GM19043 (cell line): Measurements from ENCODE around the gene AATF.

Source experiments
- ATAC-seq: cut with Tn5 transposase; IDR thresholded peaks from one replicate; pipeline ENCODE4 v1.9.1; 2021; ENCODE audit warnings: low read depth; ENCODE audit not compliant: unreplicated experiment

The AATF gene

GRCh38 chr17:36977066-36977465 is 28.3 kb downstream of the AATF start:
- ATAC-seq, result no peak

- ATAC-seq, result no peak
Observed at GRCh38 chr17:36977568-36977967, 28.8 kb downstream of the AATF start.

GRCh38 chr17:36978810-36979564 is 30.2 kb downstream of the AATF start:
- ATAC-seq, result no peak

GRCh38 chr17:36979565-36979941 is 30.8 kb downstream of the AATF start:
- no peak for ATAC-seq

GRCh38 chr17:36980280-36980761 is 31.6 kb downstream of the AATF start:
- no peak for ATAC-seq

- no peak for ATAC-seq
Observed at GRCh38 chr17:36983618-36984017, 34.9 kb downstream of the AATF start.

GRCh38 chr17:36989173-36989572 is 40.4 kb downstream of the AATF start:
- no peak for ATAC-seq

- ATAC-seq, result no peak
Observed at GRCh38 chr17:36992701-36993100, 43.9 kb downstream of the AATF start.

- ATAC-seq, result no peak
Observed at GRCh38 chr17:36993227-36993626, 44.5 kb downstream of the AATF start.

- no peak for ATAC-seq
Observed at GRCh38 chr17:36994438-36994837, 45.7 kb downstream of the AATF start.

- no peak for ATAC-seq
Observed at GRCh38 chr17:36999471-36999870, 50.7 kb downstream of the AATF start.

- ATAC-seq, result no peak
Observed at GRCh38 chr17:37016780-37017179, 68.0 kb downstream of the AATF start.

GRCh38 chr17:37017404-37017803 is 68.7 kb downstream of the AATF start:
- no peak for ATAC-seq

GRCh38 chr17:37019117-37019740 is 70.5 kb downstream of the AATF start:
- no peak for ATAC-seq

- ATAC-seq, result no peak
Observed at GRCh38 chr17:37019741-37020129, 71.0 kb downstream of the AATF start.

- no peak for ATAC-seq
Observed at GRCh38 chr17:37024181-37024637, 75.5 kb downstream of the AATF start.

GRCh38 chr17:37025238-37025637 is 76.5 kb downstream of the AATF start:
- ATAC-seq, result no peak

- ATAC-seq, result no peak
Observed at GRCh38 chr17:37025847-37026530, 77.2 kb downstream of the AATF start.

GRCh38 chr17:37026531-37026869 is 77.7 kb downstream of the AATF start:
- no peak for ATAC-seq

GRCh38 chr17:37028040-37028439 is 79.3 kb downstream of the AATF start:
- no peak for ATAC-seq

- ATAC-seq, result no peak
Observed at GRCh38 chr17:37031493-37032083, 82.8 kb downstream of the AATF start.
